HEK293 (cell line): ENCODE results near the gene PLA2G4E.

Experiments used
- CTCF ChIA-PET: fragments of 350-600 bp; formaldehyde crosslinking; extraction: SDS; loops from one replicate; lab custom pipeline; 2021; ENCODE audit warnings: antibody characterized with exemption; lab: Yijun Ruan, JAX
- POLR2A ChIA-PET: fragments of 300-600 bp; formaldehyde crosslinking; extraction: SDS; loops from one replicate; lab custom pipeline; 2020; ENCODE audit warnings: antibody characterized with exemption, inconsistent platforms; lab: Yijun Ruan, JAX
- H3K27ac ChIP-seq: fragments of 200-500 bp; sonication (Bioruptor generic); 2 replicates; pipeline ENCODE4 v1.5.1; 2014; ENCODE audit warnings: low read depth, low read length, control low read depth, inconsistent platforms; ENCODE audit errors: extremely low read depth
- H3K36me3 ChIP-seq, 2 experiments: fragments of 200-500 bp in 1 of 2; sonication (Bioruptor generic) in 1 of 2; 1 replicate in 1 of 2; 2 replicates in 1 of 2; pipeline ENCODE4 v1.5.1; 2014 to 2017; ENCODE audit warnings: inconsistent platforms in 2 of 2, low read length in 2 of 2; ENCODE audit not compliant: control insufficient read depth in 2 of 2, insufficient read depth in 1 of 2
- H3K4me1 ChIP-seq: fragments of 200-500 bp; sonication (Bioruptor generic); 2 replicates; pipeline ENCODE4 v1.5.1; 2014; ENCODE audit warnings: mild to moderate bottlenecking, low read length, inconsistent platforms; ENCODE audit not compliant: control insufficient read depth, insufficient read depth
- H3K4me3 ChIP-seq: 2 replicates; pipeline ENCODE4 v1.5.1; 2011; ENCODE audit warnings: low read depth, mild to moderate bottlenecking, control low read depth, low read length, moderate library complexity
- H3K9me3 ChIP-seq: fragments of 200-500 bp; sonication (Bioruptor generic); 2 replicates; pipeline ENCODE4 v1.5.1; 2014; ENCODE audit warnings: low read depth, low read length, inconsistent platforms; ENCODE audit not compliant: control insufficient read depth, insufficient read depth
- BCL11B ChIP-seq: fragments of 450-650 bp; formaldehyde crosslinking; IDR thresholded peaks from 2 replicates; pipeline ENCODE4 v1.5.1; 2016; ENCODE audit warnings: low read depth, missing biosample characterization, missing genetic modification characterization
- KLF10 ChIP-seq: fragments of 450-650 bp; IDR thresholded peaks from 2 replicates; pipeline ENCODE4 v1.5.1; 2018; ENCODE audit warnings: missing biosample characterization, mild to moderate bottlenecking, missing genetic modification characterization
- PRDM6 ChIP-seq: fragments of 450-650 bp; formaldehyde crosslinking; IDR thresholded peaks from 2 replicates; pipeline ENCODE4 v1.5.1; 2017; ENCODE audit warnings: missing biosample characterization, missing genetic modification characterization
- WT1 ChIP-seq: fragments of 450-650 bp; formaldehyde crosslinking; IDR thresholded peaks from 2 replicates; pipeline ENCODE4 v1.5.1; 2016; ENCODE audit warnings: missing biosample characterization, missing genetic modification characterization
- YY1 ChIP-seq: fragments of 450-650 bp; formaldehyde crosslinking; IDR thresholded peaks from 2 replicates; pipeline ENCODE4 v1.5.1; 2018; ENCODE audit warnings: missing biosample characterization, missing genetic modification characterization
- ZBTB11 ChIP-seq: fragments of 450-650 bp; formaldehyde crosslinking; conservative IDR thresholded peaks from 2 replicates; pipeline ENCODE4 v1.5.1; 2016; ENCODE audit warnings: low read depth, missing biosample characterization, missing genetic modification characterization
- ZBTB20 ChIP-seq: fragments of 450-650 bp; formaldehyde crosslinking; IDR thresholded peaks from 2 replicates; pipeline ENCODE4 v1.5.1; 2016; ENCODE audit warnings: missing biosample characterization, missing genetic modification characterization
- ZBTB8A ChIP-seq: fragments of 450-650 bp; formaldehyde crosslinking; IDR thresholded peaks from 2 replicates; pipeline ENCODE4 v1.5.1; 2016; ENCODE audit warnings: missing biosample characterization, missing genetic modification characterization
- ZNF175 ChIP-seq: fragments of 450-650 bp; formaldehyde crosslinking; IDR thresholded peaks from 2 replicates; pipeline ENCODE4 v1.5.1; 2016; ENCODE audit warnings: missing biosample characterization, missing genetic modification characterization
- ZNF2 ChIP-seq: fragments of 450-650 bp; formaldehyde crosslinking; IDR thresholded peaks from 2 replicates; pipeline ENCODE4 v1.5.1; 2016; ENCODE audit warnings: missing biosample characterization, missing genetic modification characterization
- ZNF302 ChIP-seq: fragments of 450-650 bp; formaldehyde crosslinking; IDR thresholded peaks from 2 replicates; pipeline ENCODE4 v1.5.1; 2016; ENCODE audit warnings: missing biosample characterization, missing genetic modification characterization, low read depth
- ZNF324 ChIP-seq: fragments of 450-650 bp; formaldehyde crosslinking; IDR thresholded peaks from 2 replicates; pipeline ENCODE4 v1.5.1; 2016; ENCODE audit warnings: missing biosample characterization, missing genetic modification characterization
- ZNF548 ChIP-seq: fragments of 450-650 bp; formaldehyde crosslinking; IDR thresholded peaks from 2 replicates; pipeline ENCODE4 v1.5.1; 2016; ENCODE audit warnings: missing biosample characterization, missing genetic modification characterization
- ZNF555 ChIP-seq: fragments of 450-650 bp; formaldehyde crosslinking; conservative IDR thresholded peaks from 2 replicates; pipeline ENCODE4 v1.5.1; 2017; ENCODE audit warnings: missing biosample characterization, mild to moderate bottlenecking, missing genetic modification characterization, inconsistent platforms
- ZNF560 ChIP-seq: fragments of 450-650 bp; formaldehyde crosslinking; IDR thresholded peaks from 2 replicates; pipeline ENCODE4 v1.5.1; 2017; ENCODE audit warnings: missing biosample characterization, missing genetic modification characterization, borderline replicate concordance
- ZNF677 ChIP-seq: fragments of 450-650 bp; IDR thresholded peaks from 2 replicates; pipeline ENCODE4 v1.5.0; 2018; ENCODE audit warnings: missing biosample characterization, mild to moderate bottlenecking, missing genetic modification characterization, moderate library complexity
- ZNF776 ChIP-seq: fragments of 450-650 bp; formaldehyde crosslinking; IDR thresholded peaks from 2 replicates; pipeline ENCODE4 v1.5.0; 2017; ENCODE audit warnings: missing biosample characterization, missing genetic modification characterization, borderline replicate concordance
- ZNF777 ChIP-seq: fragments of 450-650 bp; formaldehyde crosslinking; IDR thresholded peaks from 2 replicates; pipeline ENCODE4 v1.5.1; 2017; ENCODE audit warnings: missing biosample characterization, missing genetic modification characterization, borderline replicate concordance
- ZNF785 ChIP-seq: fragments of 450-650 bp; formaldehyde crosslinking; IDR thresholded peaks from 2 replicates; pipeline ENCODE4 v1.5.1; 2016; ENCODE audit warnings: missing biosample characterization, missing genetic modification characterization
- ZXDB ChIP-seq: fragments of 450-650 bp; formaldehyde crosslinking; IDR thresholded peaks from 2 replicates; pipeline ENCODE4 v1.5.1; 2016; ENCODE audit warnings: missing biosample characterization, missing genetic modification characterization
- TF ChIP-seq, protein P1 (sequence below): fragments of 450-650 bp; formaldehyde crosslinking; IDR thresholded peaks from 2 replicates; pipeline ENCODE4 v1.5.1; 2016; ENCODE audit warnings: missing biosample characterization, missing genetic modification characterization, low read depth

PLA2G4E gene

DNA sequence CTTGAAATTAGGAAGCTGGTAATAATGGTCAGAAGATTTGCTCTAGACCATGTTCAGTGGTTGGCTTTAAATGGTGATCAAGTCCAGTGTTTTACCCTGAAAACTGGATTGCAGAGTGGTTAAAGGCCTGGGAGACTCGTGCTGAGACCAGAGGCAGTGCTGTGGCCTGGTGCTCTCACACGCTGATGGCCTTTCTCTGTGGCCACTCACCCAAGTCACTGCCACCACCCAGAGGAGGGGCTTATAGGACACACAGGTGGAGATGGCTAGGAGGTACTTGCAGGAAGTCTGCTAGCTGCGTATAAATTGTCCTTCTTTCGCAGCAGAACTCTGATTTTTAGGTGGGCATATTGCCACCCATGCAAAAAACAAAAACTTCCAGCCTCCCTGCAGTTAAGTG is 42.3 kb downstream of the PLA2G4E start:
- no peak overlapping the region for H3K27ac ChIP-seq
- no peak for TF ChIP-seq ZXDB (tag by site-specific recombination)
- no peak for TF ChIP-seq ZNF2
- TF ChIP-seq ZNF677 (tag by site-specific recombination): no peak
- no peak for TF ChIP-seq ZNF776
- no peak for TF ChIP-seq ZNF777 (tag by site-specific recombination)
- TF ChIP-seq PRDM6 (tag by site-specific recombination): no peak
- no peak for TF ChIP-seq ZNF555 (tag by site-specific recombination)
- no peak for TF ChIP-seq ZNF175 (tag by site-specific recombination)
- TF ChIP-seq ZBTB8A (tag by site-specific recombination): no peak
- no peak for TF ChIP-seq ZNF302 (tag by site-specific recombination)
- no peak for TF ChIP-seq ZNF560 (tag by site-specific recombination)
- TF ChIP-seq YY1 (tag by site-specific recombination): no peak
- no peak for TF ChIP-seq ZNF324 (tag by site-specific recombination)
- POLR2A ChIA-PET: no interaction called here
- no peaks in the 10 kb centered on the region for H3K36me3 ChIP-seq
- no peak overlapping the region for H3K4me3 ChIP-seq
- CTCF ChIA-PET: interaction anchor here (0.7 kb wide), 1 partner anchor 157 kb away, joined by 3 read pairs; no protein-coding TSS in a partner anchor
- no peaks in the 10 kb centered on the region for H3K4me1 ChIP-seq
- no peaks in the 10 kb centered on the region for H3K9me3 ChIP-seq

DNA sequence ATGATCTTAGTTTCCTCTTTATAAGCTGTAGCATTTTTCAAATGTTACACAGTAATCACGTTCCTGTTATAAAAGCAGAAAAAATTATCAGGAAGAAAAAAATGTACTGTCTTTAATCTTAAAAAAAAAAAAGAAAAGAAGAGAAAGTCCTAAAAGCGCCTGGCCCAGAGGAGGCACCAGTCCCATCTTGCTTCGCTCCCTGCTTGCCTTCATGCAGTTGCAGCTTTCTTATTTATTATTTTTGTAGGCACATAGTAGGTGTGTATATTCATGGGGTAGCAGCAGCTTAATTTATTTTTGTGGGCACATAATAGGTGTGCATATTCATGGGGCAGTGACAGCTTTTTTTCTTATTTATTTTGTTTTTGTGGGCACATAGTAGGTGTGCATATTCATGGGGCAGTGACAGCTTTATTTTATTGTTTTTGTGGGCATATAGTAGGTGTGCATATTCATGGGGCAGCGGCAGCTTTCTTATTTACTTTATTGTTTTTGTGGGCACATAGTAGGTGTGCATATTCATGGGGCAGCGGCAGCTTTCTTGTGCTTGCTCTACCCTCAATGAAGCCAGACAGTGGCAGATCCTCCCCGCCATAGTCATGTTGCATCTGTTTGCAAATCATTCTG is 43.0 kb downstream of the PLA2G4E start:
- H3K36me3 ChIP-seq: no peaks in the 10 kb centered on the region
- ChIA-PET CTCF (interaction anchor here (0.7 kb wide), 1 partner anchor 157 kb away, joined by 3 read pairs; no protein-coding TSS in a partner anchor), POLR2A (no interaction called here)
- H3K4me1 ChIP-seq: no peaks in the 10 kb centered on the region
- no peak overlapping the region for H3K27ac ChIP-seq
- no peak overlapping the region for H3K4me3 ChIP-seq
- H3K9me3 ChIP-seq: no peaks in the 10 kb centered on the region
- TF ChIP-seq WT1 (tag by site-specific recombination) (no peak), ZNF548 (no peak), ZNF785 (tag by site-specific recombination) (no peak), KLF10 (tag by site-specific recombination) (no peak)

DNA sequence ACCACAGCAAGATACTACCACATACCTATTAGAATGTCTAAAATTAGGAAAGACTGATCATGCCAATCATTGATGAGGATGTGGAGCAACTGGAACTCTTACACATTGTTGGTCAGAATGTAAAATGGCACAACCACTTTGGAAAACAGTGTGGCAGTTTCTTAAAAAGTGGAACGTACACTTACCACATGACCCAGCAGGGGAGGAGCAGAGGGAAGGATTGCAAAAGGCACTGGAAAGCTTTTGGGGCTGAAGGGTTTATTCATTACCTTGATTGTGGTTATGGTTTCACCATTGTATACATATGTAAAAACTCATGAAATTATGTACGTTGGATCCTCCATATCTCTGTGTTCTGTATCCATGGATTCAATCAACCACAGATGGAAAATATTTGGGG is 45.2 kb downstream of the PLA2G4E start:
- H3K4me1 ChIP-seq: peaks cover 3% of the 10 kb centered on the region; the same call in 1 of the 2 replicates
- H3K36me3 ChIP-seq: no peaks in the 10 kb centered on the region
- no peaks in the 10 kb centered on the region for H3K9me3 ChIP-seq
- no peak for TF ChIP-seq BCL11B (tag by site-specific recombination)
- TF ChIP-seq ZBTB20: no peak
- no peak for TF ChIP-seq ZBTB11
- TF ChIP-seq ZNF555 (tag by site-specific recombination): no peak
- TF ChIP-seq ZXDB (tag by site-specific recombination): no peak
- TF ChIP-seq, protein P1, sequence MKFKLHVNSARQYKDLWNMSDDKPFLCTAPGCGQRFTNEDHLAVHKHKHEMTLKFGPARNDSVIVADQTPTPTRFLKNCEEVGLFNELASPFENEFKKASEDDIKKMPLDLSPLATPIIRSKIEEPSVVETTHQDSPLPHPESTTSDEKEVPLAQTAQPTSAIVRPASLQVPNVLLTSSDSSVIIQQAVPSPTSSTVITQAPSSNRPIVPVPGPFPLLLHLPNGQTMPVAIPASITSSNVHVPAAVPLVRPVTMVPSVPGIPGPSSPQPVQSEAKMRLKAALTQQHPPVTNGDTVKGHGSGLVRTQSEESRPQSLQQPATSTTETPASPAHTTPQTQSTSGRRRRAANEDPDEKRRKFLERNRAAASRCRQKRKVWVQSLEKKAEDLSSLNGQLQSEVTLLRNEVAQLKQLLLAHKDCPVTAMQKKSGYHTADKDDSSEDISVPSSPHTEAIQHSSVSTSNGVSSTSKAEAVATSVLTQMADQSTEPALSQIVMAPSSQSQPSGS (tag by site-specific recombination): no peak
- CTCF ChIA-PET: interaction anchor here (1.2 kb wide), 1 partner anchor 14 kb away, joined by 3 read pairs; no protein-coding TSS in a partner anchor
- no peak overlapping the region for H3K27ac ChIP-seq
- H3K4me3 ChIP-seq: no peak overlapping the region
- POLR2A ChIA-PET: no interaction called here
